CD4-positive, alpha-beta T cell (primary cell): ENCODE measurements around the gene MARCHF6. TPM values are rescaled to one million over a fixed set of nuclear protein-coding genes. Genes with fewer than 3 reads are reported as not detected.
A peak's percentile ranks its signal among the peaks of the same experiment; 100 is the strongest.

ENCODE experiments used
- ATAC-seq: fragments of 200-7000 bp; cut with Tn5 transposase; one replicate; pipeline ENCODE4 v1.10.0; 2022; ENCODE audit warnings: mild to moderate bottlenecking; ENCODE audit not compliant: poor library complexity
- CTCF ChIA-PET: fragments of 350-600 bp; sonication (Branson Sonifier 250); formaldehyde crosslinking; loops from one replicate; lab custom pipeline; 2021; ENCODE audit warnings: antibody characterized with exemption, inconsistent platforms; lab: Charles Lee
- POLR2A ChIA-PET: fragments of 350-600 bp; sonication (Branson Sonifier 250); formaldehyde crosslinking; loops from one replicate; lab custom pipeline; 2021; ENCODE audit warnings: antibody characterized with exemption, inconsistent platforms; lab: Charles Lee
- DNase-seq, 14 experiments: peaks; one replicate each; pipeline ENCODE4 v3.0.0-alpha.2; 2013 to 2020; ENCODE audit warnings: mixed read lengths in 2 of 14
- H3K27ac ChIP-seq, 2 donors: one replicate each; pipeline versions ENCODE4 v1.5.1 to v1.7.0; 2013; ENCODE audit warnings: low read length in 2 of 2, low read depth in 1 of 2, mild to moderate bottlenecking in 1 of 2
- H3K27me3 ChIP-seq, 2 experiments: 1 replicate in 1 of 2; 2 replicates in 1 of 2; pipeline versions ENCODE4 v1.6.1 to v1.7.0; 2013; ENCODE audit warnings: low read length in 2 of 2, control low read depth in 1 of 2, mild to moderate bottlenecking in 1 of 2, moderate library complexity in 1 of 2; ENCODE audit not compliant: insufficient read depth in 2 of 2, control insufficient read depth in 1 of 2
- H3K36me3 ChIP-seq: one replicate; pipeline ENCODE4 v1.6.1; 2013; ENCODE audit warnings: low read length, control low read depth; ENCODE audit not compliant: insufficient read depth
- H3K4me1 ChIP-seq: one replicate; pipeline ENCODE4 v1.6.1; 2013; ENCODE audit warnings: low read length, control low read depth; ENCODE audit not compliant: insufficient read depth
- H3K4me3 ChIP-seq: one replicate; pipeline ENCODE4 v1.5.1; 2013; ENCODE audit warnings: mild to moderate bottlenecking, low read length, moderate library complexity
- H3K9me3 ChIP-seq, 2 experiments: 1 replicate in 1 of 2; 2 replicates in 1 of 2; pipeline versions ENCODE4 v1.6.1 to v1.7.0; 2013; ENCODE audit warnings: low read length in 2 of 2, mild to moderate bottlenecking in 2 of 2, control low read depth in 1 of 2, moderate library complexity in 1 of 2; ENCODE audit not compliant: control insufficient read depth in 1 of 2, insufficient read depth in 1 of 2
- H3K27ac Mint-ChIP-seq: one replicate; pipeline ENCODE4 v1.8.0; 2020; ENCODE audit warnings: mixed read lengths
- H3K27me3 Mint-ChIP-seq: one replicate; pipeline ENCODE4 v1.8.0; 2021; ENCODE audit warnings: mixed read lengths
- H3K36me3 Mint-ChIP-seq: one replicate; pipeline ENCODE4 v1.8.0; 2021; ENCODE audit warnings: low read depth, mixed read lengths
- H3K4me1 Mint-ChIP-seq: one replicate; pipeline ENCODE4 v1.8.0; 2021; ENCODE audit warnings: low read depth, mixed read lengths
- H3K4me3 Mint-ChIP-seq: one replicate; pipeline ENCODE4 v1.8.0; 2020; ENCODE audit warnings: mild to moderate bottlenecking, mixed read lengths
- H3K9me3 Mint-ChIP-seq: one replicate; pipeline ENCODE4 v1.8.0; 2020; ENCODE audit warnings: mixed read lengths
- intact Hi-C, 2 experiments: fragments of 100-400 bp; cut with DNase I in 1 of 2; cut with micrococcal nuclease in 1 of 2; formaldehyde crosslinking; loops; one replicate each; pipeline versions ENCODE4 v1.15.1 to v1.9.0; 2023 to 2025; cut with DNase I, micrococcal nuclease
- total RNA-seq, 174 experiments: library from RNA in 2 of 174; stranded (reverse) in 2 of 174; gene quantifications; one replicate each; pipeline ENCODE4 v1.2.3 and lab custom pipeline; 2021 to 2026
- TF ChIP-seq, protein P1 (sequence below): fragments of 200-600 bp; IDR thresholded peaks from one replicate; pipeline ENCODE4 v1.8.0; 2022; ENCODE audit warnings: antibody characterized with exemption, mild to moderate bottlenecking

Gene MARCHF6
- total RNA-seq, 2 experiments from 2014 or later, result 176 to 182 TPM

DNA sequence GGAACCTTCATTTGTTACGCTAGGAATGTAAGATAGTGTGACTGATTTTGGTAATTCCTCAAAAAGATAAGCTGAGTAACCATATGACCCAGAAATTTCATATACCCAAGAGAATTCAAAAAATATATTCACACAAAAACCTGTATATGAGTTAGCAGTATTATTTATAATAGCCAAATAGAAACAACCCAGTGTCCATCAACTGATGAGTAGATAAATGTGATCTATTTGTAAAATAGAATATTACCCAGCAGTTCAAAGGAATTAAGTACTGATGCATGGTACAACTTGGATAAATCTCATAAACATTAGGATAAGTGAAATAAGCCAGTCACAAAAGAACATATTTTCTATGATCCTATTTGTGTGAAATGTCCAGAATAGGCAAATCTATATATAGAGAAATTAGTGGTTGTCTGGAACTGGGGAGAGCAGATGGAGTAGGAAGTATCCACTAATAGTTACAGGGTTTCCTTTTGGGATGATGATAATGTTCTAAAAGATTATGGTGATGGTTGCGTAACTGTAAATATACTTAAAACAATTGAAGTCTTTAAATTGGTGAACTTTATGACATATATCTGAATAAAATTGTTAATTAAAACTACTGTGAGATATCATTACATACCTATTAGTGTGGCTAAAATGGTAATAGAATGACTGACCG lies 10.2 kb downstream of the MARCHF6 start:
- Histone ChIP-seq H3K27me3 (no peaks in the 10 kb centered on the region), H3K9me3 (no peaks in the 10 kb centered on the region), H3K4me3 (no peak overlapping the region), H3K4me1 (peaks cover 30% of the 10 kb centered on the region), H3K36me3 (peaks cover 7% of the 10 kb centered on the region), H3K27ac (no peak overlapping the region)
- no peak overlapping the region for H3K27ac Mint-ChIP-seq
- intact Hi-C loops, result loop anchor here (1.0 to 10.0 kb wide), 3 partner anchors 59 to 79 kb away; no protein-coding TSS in a partner anchor
- H3K27me3 Mint-ChIP-seq, result no peaks in the 10 kb centered on the region
- peaks cover 24% of the 10 kb centered on the region for H3K36me3 Mint-ChIP-seq
- TF ChIP-seq, protein P1, sequence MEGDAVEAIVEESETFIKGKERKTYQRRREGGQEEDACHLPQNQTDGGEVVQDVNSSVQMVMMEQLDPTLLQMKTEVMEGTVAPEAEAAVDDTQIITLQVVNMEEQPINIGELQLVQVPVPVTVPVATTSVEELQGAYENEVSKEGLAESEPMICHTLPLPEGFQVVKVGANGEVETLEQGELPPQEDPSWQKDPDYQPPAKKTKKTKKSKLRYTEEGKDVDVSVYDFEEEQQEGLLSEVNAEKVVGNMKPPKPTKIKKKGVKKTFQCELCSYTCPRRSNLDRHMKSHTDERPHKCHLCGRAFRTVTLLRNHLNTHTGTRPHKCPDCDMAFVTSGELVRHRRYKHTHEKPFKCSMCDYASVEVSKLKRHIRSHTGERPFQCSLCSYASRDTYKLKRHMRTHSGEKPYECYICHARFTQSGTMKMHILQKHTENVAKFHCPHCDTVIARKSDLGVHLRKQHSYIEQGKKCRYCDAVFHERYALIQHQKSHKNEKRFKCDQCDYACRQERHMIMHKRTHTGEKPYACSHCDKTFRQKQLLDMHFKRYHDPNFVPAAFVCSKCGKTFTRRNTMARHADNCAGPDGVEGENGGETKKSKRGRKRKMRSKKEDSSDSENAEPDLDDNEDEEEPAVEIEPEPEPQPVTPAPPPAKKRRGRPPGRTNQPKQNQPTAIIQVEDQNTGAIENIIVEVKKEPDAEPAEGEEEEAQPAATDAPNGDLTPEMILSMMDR, result no peak
- no peaks in the 10 kb centered on the region for H3K9me3 Mint-ChIP-seq
- DNase-seq (no peak), ATAC-seq (no peak)
- ChIA-PET CTCF (interaction anchor here (0.6 to 1.9 kb wide), 6 partner anchors 9 to 80 kb away, joined by 3 to 28 read pairs (median 5); partner anchors contain the start of gene MARCHF6), POLR2A (interaction anchor here (0.8 to 1.6 kb wide), 3 partner anchors 9 to 113 kb away, joined by 3 to 5 read pairs (median 4); partner anchors contain the start of genes CCT5 and MARCHF6)
- H3K4me1 Mint-ChIP-seq, result peaks cover 79% of the 10 kb centered on the region
- no peak overlapping the region for H3K4me3 Mint-ChIP-seq

DNA sequence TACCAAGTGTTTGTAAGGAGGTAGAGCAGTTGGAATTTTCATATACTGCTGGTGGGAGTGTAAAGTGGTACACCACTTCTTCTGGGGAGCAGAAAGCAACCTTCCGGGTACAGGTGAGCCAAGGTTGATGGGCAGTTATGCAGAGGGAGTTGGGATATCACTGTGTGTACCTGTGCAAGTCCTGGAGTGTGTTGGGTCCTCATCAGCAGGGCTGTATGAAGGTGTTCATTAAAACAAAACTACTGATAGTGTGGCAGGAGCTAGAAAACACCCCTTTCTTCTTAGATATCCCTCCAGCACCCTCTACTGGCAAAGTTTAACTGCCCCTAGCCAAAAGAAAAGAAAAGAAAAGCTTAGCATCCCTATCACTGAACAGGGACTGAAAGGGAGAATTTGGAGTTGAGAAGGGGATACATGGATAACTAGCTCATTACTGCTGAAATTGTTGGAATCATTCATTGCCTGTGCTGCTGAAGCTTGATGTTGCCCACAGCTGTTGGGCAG lies 10.7 kb downstream of the MARCHF6 start:
- Mint-ChIP-seq H3K27ac (no peak overlapping the region), H3K27me3 (no peaks in the 10 kb centered on the region), H3K9me3 (no peaks in the 10 kb centered on the region), H3K4me3 (peak overlapping the region; percentile 31), H3K4me1 (peaks cover 80% of the 10 kb centered on the region), H3K36me3 (peaks cover 24% of the 10 kb centered on the region)
- ChIA-PET POLR2A (interaction anchor here (0.8 to 1.6 kb wide), 3 partner anchors 9 to 114 kb away, joined by 3 to 5 read pairs (median 4); partner anchors contain the start of genes CCT5 and MARCHF6), CTCF (interaction anchor here (0.6 to 1.9 kb wide), 9 partner anchors 10 to 82 kb away, joined by 3 to 28 read pairs (median 4); partner anchors contain the start of gene MARCHF6)
- peak in 3 of 14 experiments; percentile 30 to 63 (median 57) for DNase-seq
- intact Hi-C loops, result loop anchor here (1.0 to 10.0 kb wide), 3 partner anchors 58 to 80 kb away; no protein-coding TSS in a partner anchor
- Histone ChIP-seq H3K27ac (no peak overlapping the region), H3K27me3 (no peaks in the 10 kb centered on the region), H3K4me1 (peaks cover 34% of the 10 kb centered on the region), H3K9me3 (no peaks in the 10 kb centered on the region), H3K36me3 (peaks cover 7% of the 10 kb centered on the region), H3K4me3 (no peak overlapping the region)
- peak; percentile 55 for ATAC-seq
- TF ChIP-seq, protein P1, result no peak

DNA sequence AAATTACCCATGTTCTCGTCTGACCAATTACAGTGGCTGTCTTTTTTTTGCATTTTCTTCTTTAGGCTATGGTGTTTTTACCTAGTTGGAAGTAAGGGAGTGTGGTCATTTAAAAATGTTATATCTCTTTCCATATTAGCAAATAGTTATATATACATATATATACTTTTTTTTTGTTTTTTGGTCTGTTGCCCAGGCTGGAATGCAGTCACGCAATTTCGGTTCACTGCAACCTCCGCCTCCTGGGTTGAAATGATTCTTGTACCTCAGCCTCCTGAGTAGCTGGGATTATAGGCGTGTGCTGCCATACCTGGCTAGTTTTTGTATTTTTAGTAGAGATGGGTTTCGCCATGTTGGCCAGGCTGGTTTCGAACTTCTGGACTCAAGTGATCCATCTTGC lies 12.3 kb downstream of the MARCHF6 start:
- Mint-ChIP-seq H3K36me3 (peaks cover 29% of the 10 kb centered on the region), H3K9me3 (no peaks in the 10 kb centered on the region), H3K27me3 (no peaks in the 10 kb centered on the region), H3K27ac (no peak overlapping the region), H3K4me1 (peaks cover 86% of the 10 kb centered on the region), H3K4me3 (no peak overlapping the region)
- peaks cover 28% of the 10 kb centered on the region for H3K4me1 ChIP-seq
- no peak overlapping the region for H3K4me3 ChIP-seq
- TF ChIP-seq, protein P1, result no peak
- peaks cover 4% of the 10 kb centered on the region for H3K36me3 ChIP-seq
- DNase-seq (no peak), ATAC-seq (no peak)
- intact Hi-C loops, result loop anchor here in 1 of 2 experiments (10.0 kb wide), 1 partner anchor 81 kb away; no protein-coding TSS in a partner anchor
- no peak overlapping the region for H3K27ac ChIP-seq
- no peaks in the 10 kb centered on the region for H3K9me3 ChIP-seq
- no peaks in the 10 kb centered on the region for H3K27me3 ChIP-seq
- POLR2A ChIA-PET, result no interaction called here
- CTCF ChIA-PET, result interaction anchor here (1.9 kb wide), 1 partner anchor 82 kb away, joined by 28 read pairs; no protein-coding TSS in a partner anchor
